HG02759 (cell line): ENCODE results near the gene KCTD16.

ENCODE experiments used
- ATAC-seq: cut with Tn5 transposase; IDR thresholded peaks from one replicate; pipeline ENCODE4 v1.9.1; 2021; ENCODE audit warnings: mild to moderate bottlenecking, moderate library complexity; ENCODE audit not compliant: unreplicated experiment

KCTD16 gene

GRCh38 chr5:144206141-144206540 lies 35.5 kb downstream of the KCTD16 start:
- no peak for ATAC-seq

- no peak for ATAC-seq
Measured at GRCh38 chr5:144207875-144208444, 37.3 kb downstream of the KCTD16 start.

GRCh38 chr5:144209361-144209760 lies 38.7 kb downstream of the KCTD16 start:
- ATAC-seq: no peak

- ATAC-seq: no peak
Measured at GRCh38 chr5:144210655-144211054, 40.0 kb downstream of the KCTD16 start.

- no peak for ATAC-seq
Measured at GRCh38 chr5:144219869-144220268, 49.2 kb downstream of the KCTD16 start.

GRCh38 chr5:144227363-144227999 lies 56.8 kb downstream of the KCTD16 start:
- no peak for ATAC-seq

GRCh38 chr5:144230806-144231205 lies 60.1 kb downstream of the KCTD16 start:
- no peak for ATAC-seq

- ATAC-seq: no peak
Measured at GRCh38 chr5:144232285-144232684, 61.6 kb downstream of the KCTD16 start.

- no peak for ATAC-seq
Measured at GRCh38 chr5:144236499-144236898, 65.8 kb downstream of the KCTD16 start.

- ATAC-seq: no peak
Measured at GRCh38 chr5:144237851-144238250, 67.2 kb downstream of the KCTD16 start.

GRCh38 chr5:144247131-144247530 lies 76.5 kb downstream of the KCTD16 start:
- no peak for ATAC-seq

- ATAC-seq: no peak
Measured at GRCh38 chr5:144248015-144248414, 77.3 kb downstream of the KCTD16 start.

GRCh38 chr5:144249755-144250464 lies 79.2 kb downstream of the KCTD16 start:
- no peak for ATAC-seq

- ATAC-seq: no peak
Measured at GRCh38 chr5:144254552-144254951, 83.9 kb downstream of the KCTD16 start.

GRCh38 chr5:144260121-144260520 lies 89.4 kb downstream of the KCTD16 start:
- no peak for ATAC-seq

GRCh38 chr5:144265643-144266247 lies 95.1 kb downstream of the KCTD16 start:
- no peak for ATAC-seq

GRCh38 chr5:144267961-144268513 lies 97.4 kb downstream of the KCTD16 start:
- ATAC-seq: no peak

GRCh38 chr5:144273232-144274027 lies 102.8 kb downstream of the KCTD16 start:
- no peak for ATAC-seq

GRCh38 chr5:144275329-144275728 lies 104.7 kb downstream of the KCTD16 start:
- ATAC-seq: no peak

GRCh38 chr5:144276034-144276822 lies 105.6 kb downstream of the KCTD16 start:
- no peak for ATAC-seq
